ENCODE data around the gene NOBOX.
"Not testable (repeated sequence)": the region's sequence is repeated elsewhere in the genome, so short reads cannot be mapped to it uniquely, and the experiment has no call there.

Gene NOBOX

DNA sequence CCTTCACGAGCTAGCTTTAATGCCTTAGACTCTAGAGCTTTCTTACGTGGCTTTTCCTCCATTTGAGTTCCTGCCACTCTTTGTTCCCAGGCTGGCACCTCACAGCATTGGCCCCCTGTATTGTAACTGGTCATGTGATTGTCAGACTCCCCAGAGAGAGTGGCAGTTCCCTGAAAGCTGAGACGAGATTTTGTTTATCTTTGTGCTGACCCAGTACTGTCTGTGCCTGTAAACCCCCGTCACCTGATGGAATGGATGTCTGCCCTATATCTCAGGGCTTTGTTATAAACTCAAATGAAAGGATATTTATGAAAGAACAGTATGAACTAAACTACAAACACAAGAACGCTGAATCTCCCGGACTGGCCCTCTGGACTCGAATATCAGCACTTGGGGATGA is 13.0 kb downstream of the NOBOX start:
- DNase-seq = no peak

DNA sequence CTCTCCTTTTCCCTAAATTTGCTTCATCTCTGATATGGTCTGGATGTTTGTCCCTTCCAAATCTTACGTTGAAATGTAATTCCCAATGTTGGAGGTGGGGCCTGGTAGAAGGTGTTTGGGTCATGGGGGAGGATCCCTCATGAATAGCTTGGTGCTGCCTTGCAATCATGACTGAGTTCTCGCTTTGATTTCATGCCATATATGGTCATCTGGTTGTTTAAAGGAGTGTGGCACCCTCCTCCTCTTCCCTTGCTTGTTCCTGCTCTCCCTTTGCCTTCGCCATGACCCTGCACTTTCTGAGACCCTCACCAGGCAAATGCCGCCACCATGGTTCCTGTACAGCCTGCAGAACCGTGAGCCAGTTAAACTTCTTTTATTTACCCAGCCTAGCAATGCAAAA is 14.5 kb downstream of the NOBOX start:
- no peak for DNase-seq

GRCh38 chr7:144386741-144387140 is 16.8 kb downstream of the NOBOX start:
- DNase-seq = no peak

GRCh38 chr7:144384555-144385245 is 18.8 kb downstream of the NOBOX start:
- no peak for DNase-seq

DNA sequence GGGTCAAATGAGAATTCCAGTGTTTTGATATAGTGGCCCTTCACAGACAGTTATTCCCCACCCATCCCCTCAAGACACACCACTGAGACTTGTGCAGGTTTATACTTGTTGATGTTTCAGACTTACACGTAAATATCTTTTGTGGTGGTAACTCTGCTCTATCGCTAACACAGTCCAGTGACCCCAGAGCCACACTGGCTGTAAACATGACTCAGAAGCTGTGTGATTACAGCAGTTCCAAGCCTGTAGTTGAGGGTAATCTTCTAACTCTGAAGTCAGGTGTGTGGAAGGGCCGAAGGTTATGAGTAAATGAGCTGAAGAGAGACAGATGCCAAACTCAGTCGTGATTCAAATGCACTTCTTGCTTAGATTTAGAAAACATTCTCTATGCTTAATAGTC is 19.4 kb downstream of the NOBOX start:
- DNase-seq = no peak

GRCh38 chr7:144379776-144380384 is 23.6 kb downstream of the NOBOX start:
- no peak for DNase-seq

GRCh38 chr7:144378651-144379050 is 24.8 kb downstream of the NOBOX start:
- DNase-seq = no peak

DNA sequence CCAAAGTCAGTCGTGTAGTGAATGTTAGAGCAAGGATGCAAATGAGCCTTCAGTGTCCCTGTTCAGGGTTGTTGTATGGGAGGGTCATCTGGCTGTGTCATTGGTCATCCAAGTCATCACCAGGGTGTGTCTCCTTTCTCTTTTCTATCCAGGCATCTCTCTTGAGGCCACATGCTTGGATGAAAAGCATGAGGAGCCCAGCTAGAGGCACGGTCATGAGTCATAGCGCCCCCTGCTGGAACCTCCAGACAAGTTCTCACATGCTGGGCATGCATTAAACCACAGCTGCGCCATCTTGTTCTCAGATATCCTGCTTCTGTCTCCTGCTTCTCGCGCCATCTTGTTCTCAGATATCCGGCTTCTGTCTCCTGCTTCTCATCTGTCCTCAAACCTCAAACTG is 34.3 kb downstream of the NOBOX start:
- DNase-seq = not testable (repeated sequence)

- DNase-seq = not testable (repeated sequence)
Measured at GRCh38 chr7:144367250-144367649, 36.2 kb downstream of the NOBOX start.

- not testable (repeated sequence) for DNase-seq
Measured at GRCh38 chr7:144365523-144365922, 38.0 kb downstream of the NOBOX start.

DNA sequence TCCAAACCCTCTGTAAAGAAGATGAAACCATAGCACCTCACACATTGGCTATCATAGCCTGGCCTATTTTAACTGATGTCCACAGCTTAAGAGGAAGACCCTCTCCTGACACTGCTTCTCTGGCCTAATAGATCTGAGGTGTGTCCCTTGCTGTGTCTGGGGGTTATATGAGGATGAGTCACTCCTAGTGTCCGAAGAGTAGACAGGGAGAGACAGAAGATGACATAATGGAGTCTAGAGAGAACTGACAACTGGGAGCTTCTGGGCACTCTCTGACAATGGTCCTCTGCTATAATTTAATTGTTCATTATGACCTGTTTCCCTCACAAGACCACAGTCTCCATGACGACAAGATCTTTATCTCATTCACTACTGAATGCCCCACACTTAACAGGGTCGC is 41.4 kb downstream of the NOBOX start:
- not testable (repeated sequence) for DNase-seq

DNA sequence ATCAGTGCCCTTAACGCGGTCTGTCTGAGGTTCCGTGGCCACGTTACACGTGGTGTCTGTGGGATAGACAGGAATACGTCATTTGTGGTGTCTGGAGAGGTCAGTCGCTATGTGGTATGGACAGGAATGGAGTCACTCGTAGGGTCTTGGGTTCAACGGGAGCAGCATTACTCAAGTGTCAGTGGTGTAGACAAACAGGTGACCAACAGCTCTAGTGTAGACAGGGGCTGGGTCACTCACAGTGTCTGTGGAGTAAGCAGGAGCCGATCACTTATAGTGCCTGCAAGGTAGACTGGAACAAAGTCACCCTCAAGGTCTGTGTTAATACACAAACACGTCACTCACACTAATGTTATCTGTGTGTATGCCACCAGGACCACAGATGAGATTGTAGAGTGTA is 46.6 kb downstream of the NOBOX start:
- DNase-seq = not testable (repeated sequence)

DNA sequence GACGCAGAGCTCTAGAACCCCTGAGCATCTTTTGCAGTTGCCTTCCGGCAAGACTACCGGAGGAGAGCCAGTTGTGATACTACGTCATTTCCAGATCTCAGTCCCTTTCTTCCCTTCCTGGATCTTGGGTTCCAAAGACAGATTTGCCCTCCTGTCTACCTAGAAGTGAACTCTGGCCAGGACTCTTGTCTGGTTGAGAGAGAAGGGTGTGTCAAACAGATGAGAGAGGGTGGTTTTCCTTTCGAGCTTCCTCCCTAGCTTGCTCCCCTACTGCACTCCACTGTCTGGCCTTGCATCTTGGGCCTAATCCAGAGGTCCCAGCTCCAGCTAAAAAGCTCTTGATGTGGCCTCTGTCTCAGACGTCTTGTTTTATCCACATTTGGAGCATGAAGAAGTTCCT is 47.3 kb downstream of the NOBOX start:
- DNase-seq = not testable (repeated sequence)

- DNase-seq = not testable (repeated sequence)
Measured at GRCh38 chr7:144355176-144355822, 48.2 kb downstream of the NOBOX start, which contains the start of gene ARHGEF5. Gene ARHGEF5, plus strand, starts transcription at chr7:144355402. Its CDS starts 7,268 bp downstream, at chr7:144362670.

DNA sequence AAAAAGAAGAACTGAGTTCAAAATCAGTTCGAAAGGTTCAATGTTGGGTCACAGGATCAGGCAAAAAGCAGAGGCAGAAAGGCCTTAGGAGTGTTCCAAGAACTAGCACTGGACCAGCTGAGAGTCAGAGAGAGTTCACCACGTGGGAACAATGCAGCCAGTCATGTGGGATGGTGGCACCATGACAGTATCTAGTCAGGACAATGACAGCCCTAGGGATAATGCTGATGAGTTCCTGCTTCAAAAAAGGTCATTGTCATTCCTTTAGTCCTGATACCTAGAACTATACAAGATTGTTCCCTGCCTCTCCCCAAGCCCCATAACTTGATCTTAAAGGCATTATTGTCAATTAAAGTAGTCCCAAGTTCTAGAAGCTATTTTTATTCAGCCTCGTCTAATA is 51.8 kb downstream of the NOBOX start:
- not testable (repeated sequence) for DNase-seq

DNA sequence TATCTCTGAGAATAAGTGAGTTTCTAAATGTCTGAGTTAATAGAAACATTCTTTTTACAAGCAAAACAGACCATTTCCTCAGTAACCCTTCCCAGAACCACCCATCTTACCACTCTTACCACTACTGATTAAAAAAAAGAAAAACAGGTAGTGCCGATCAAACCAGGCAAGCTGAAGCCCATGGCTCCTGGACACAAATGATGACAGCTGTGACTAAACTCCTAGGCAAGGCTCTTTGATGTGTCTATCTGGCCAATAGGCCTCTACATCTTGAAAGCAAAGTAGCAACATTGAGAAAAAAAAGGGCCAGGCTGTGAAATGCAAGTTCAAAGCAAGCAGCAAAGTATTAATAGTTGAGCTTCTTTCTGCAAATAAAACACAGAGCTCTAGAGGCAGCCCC is 54.9 kb downstream of the NOBOX start:
- DNase-seq = not testable (repeated sequence)
